Fibroblast of skin of left biceps (primary cell): Measurements from ENCODE around the gene CD93.

ENCODE experiments used
- DNase-seq, 2 experiments: peaks; one replicate each; pipeline ENCODE4 v3.0.0-alpha.2; 2013; ENCODE audit warnings: low read depth in 2 of 2

Gene CD93

GRCh38 chr20:23035731-23036130 lies 50.4 kb downstream of the CD93 start:
- no peak for DNase-seq

DNA sequence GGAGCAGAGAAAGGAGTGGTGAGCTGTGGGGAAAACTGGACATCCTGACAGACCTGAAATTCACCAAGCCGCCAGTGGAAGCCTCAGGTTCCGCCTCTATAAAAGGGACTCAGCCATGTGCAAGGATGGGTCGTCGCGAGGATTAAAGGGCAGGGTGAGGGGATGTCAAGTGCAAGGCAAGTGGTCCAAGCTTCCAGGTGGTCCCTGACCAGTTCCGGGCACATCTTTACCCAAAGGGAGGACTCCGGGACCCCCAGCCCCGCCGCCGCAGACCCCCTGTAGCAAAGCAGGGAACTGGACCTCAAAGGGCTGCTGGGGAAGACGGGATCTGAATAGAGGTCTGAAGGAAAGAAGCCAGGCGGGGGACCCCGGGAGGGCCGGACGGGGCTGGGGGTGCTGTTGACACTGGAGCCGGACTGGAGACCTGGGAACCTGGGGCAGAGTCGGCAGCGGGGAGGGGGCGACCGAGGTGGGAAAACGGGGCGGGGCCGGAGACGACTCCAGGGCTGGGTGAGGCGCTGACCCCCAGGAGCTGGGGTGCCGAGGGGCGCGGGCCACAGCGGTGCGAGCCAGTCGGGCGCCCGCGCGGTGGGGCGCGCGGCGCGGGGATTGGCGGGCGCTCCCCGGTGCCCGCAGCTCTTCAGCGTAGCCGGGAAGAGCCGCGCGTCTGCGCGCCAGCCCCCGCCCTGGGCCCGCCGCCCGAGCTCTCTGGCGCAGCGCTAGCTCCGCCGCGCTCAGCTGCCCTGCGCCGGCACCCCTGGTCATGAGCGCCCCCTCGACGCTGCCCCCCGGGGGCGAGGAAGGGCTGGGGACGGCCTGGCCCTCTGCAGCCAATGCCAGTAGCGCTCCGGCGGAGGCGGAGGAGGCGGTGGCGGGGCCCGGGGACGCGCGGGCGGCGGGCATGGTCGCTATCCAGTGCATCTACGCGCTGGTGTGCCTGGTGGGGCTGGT lies 51.1 kb downstream of the CD93 start, which contains the start of gene SSTR4:
SSTR4 (plus strand) TSS at position 592 of the 951 bp plus-strand sequence; CDS start at position 764, 172 bp downstream.
- no peak for DNase-seq

DNA sequence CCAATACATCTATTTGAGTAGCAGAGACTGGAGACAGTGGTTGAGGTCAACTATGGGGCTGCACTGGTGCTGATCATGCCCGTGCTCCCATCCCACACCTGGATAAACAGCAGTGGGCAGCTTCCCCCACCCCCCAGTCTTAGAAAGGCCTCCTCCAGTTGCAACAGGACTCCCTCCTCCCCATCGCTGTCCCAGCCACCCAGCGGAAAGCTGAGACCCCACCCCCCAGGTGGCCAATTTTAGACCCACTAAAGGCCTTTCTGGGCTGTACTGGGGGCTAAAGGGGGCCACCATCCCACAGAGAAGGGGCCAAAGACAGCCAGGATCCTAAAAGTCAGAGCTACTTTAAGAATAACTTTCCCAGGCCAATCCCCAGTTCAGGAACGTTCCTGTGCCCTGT lies 52.2 kb downstream of the CD93 start:
- DNase-seq, result no peak

DNA sequence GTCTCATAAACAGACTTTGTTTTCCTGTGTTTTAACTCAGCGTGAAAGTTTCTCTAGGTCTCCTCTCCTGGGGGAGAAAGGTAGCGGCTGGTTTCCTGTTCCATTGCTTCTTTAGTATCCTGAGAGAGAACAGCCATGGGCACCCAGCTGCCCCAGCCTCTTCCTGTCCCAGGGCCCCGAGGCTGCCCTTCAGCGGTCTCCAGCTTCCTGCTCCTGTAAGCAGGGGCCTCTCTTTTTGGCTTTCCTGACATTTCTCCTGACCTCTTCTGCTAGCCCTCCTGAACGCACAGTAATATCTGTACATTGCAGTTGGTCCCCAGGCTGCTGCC lies 53.4 kb downstream of the CD93 start:
- DNase-seq, result no peak

GRCh38 chr20:23032056-23032749 lies 53.9 kb downstream of the CD93 start:
- no peak for DNase-seq

DNA sequence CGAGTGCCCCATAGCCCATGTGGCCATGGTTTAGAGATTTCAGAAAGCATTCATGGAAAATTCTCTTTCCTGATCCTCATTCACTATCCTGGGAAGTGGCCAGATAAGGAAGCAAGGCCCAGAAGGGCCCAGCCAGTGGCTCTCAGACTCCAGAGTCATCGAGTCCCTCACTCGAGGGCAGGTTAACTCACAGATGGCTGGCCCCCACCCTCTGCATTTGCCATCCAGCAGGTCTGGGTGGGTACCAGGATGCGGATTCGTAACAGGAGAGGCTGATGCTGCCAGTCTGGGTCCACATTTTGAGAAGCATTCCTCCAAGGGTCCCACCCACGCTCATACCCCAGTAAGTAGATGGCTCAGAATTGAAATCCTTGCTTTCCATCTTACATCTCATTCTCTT lies 54.8 kb downstream of the CD93 start:
- no peak for DNase-seq
